SK-N-MC (cell line): Measurements from ENCODE around the gene KRT80.

ENCODE experiments used
- EZH2 ChIP-seq: fragments of 200-600 bp; sonication (generic); IDR thresholded peaks from one replicate; pipeline ENCODE4 v1.6.1; 2017; ENCODE audit warnings: antibody characterized with exemption
- POLR2AphosphoS5 ChIP-seq: IDR thresholded peaks from 2 replicates; pipeline ENCODE4 v1.6.1; 2012; ENCODE audit warnings: mild to moderate bottlenecking, low read depth, low read length, borderline replicate concordance

DNA sequence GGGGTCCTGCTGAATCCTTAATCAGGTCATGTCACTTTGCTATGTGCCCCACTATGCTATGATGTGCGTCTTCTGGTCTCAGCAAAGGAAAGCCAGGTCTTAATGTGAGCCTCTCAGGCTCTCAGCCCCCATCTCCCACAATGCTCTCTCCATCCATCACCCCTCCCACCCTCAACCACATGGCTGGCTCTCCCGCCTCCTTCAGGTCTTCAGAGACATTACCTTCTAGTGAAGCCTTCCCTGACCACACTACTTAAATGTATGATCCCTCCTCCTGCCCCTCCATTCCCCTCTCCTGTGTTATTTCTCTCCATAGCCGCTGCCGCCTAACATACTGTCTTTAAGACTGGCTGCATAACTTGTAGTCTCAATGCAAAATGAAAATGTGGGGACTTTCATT is 50.5 kb downstream of the KRT80 start:
- TF ChIP-seq POLR2AphosphoS5: no peak
- TF ChIP-seq EZH2: no peak
